Mesenchymal stem cell (in vitro differentiated cells and primary cell): ENCODE data around the gene CSAG3.
"Not testable (repeated sequence)": the region's sequence is repeated elsewhere in the genome, so short reads cannot be mapped to it uniquely, and the experiment has no call there.

Experiments used
- DNase-seq: peaks from one replicate; pipeline ENCODE4 v3.0.0-alpha.2; 2013
- H2AFZ ChIP-seq: one replicate; pipeline ENCODE4 v1.6.1; 2013; ENCODE audit warnings: low read depth, mild to moderate bottlenecking, control low read depth, inconsistent platforms, low read length, moderate library complexity
- H2AK5ac ChIP-seq: 2 replicates; pipeline ENCODE4 v1.6.1; 2013; ENCODE audit warnings: low read length, moderate library complexity, mild to moderate bottlenecking, inconsistent platforms; ENCODE audit not compliant: severe bottlenecking
- H2BK120ac ChIP-seq: one replicate; pipeline ENCODE4 v1.6.1; 2013; ENCODE audit warnings: low read depth, mild to moderate bottlenecking, inconsistent platforms, low read length, moderate library complexity
- H2BK12ac ChIP-seq, 2 experiments: one replicate each; pipeline ENCODE4 v1.6.1; 2013; ENCODE audit warnings: inconsistent platforms in 2 of 2, low read length in 2 of 2, mild to moderate bottlenecking in 2 of 2, moderate library complexity in 2 of 2, control low read depth in 1 of 2
- H2BK15ac ChIP-seq: one replicate; pipeline ENCODE4 v1.6.1; 2013; ENCODE audit warnings: mild to moderate bottlenecking, low read depth, inconsistent platforms; ENCODE audit not compliant: poor library complexity, severe bottlenecking
- H2BK5ac ChIP-seq: 2 replicates; pipeline ENCODE4 v1.6.1; 2013; ENCODE audit warnings: low read depth, mild to moderate bottlenecking, low read length, control low read depth, inconsistent platforms; ENCODE audit not compliant: poor library complexity, severe bottlenecking
- H3K14ac ChIP-seq, 2 experiments: one replicate each; pipeline ENCODE4 v1.6.1; 2013; ENCODE audit warnings: inconsistent platforms in 2 of 2, low read length in 2 of 2, control low read depth in 1 of 2, mild to moderate bottlenecking in 1 of 2, moderate library complexity in 1 of 2
- H3K18ac ChIP-seq, 2 experiments: one replicate each; pipeline ENCODE4 v1.6.1; 2013; ENCODE audit warnings: inconsistent platforms in 2 of 2, low read length in 2 of 2, control low read depth in 1 of 2, low read depth in 1 of 2, mild to moderate bottlenecking in 1 of 2
- H3K23ac ChIP-seq, 2 experiments: one replicate each; pipeline ENCODE4 v1.6.1; 2013; ENCODE audit warnings: inconsistent platforms in 2 of 2, low read length in 2 of 2, mild to moderate bottlenecking in 2 of 2, moderate library complexity in 2 of 2, control low read depth in 1 of 2
- H3K27ac ChIP-seq: 2 replicates; pipeline ENCODE4 v1.5.1; 2013; ENCODE audit warnings: mild to moderate bottlenecking, moderate library complexity, low read length, control low read depth, inconsistent platforms; ENCODE audit not compliant: poor library complexity, severe bottlenecking
- H3K27me3 ChIP-seq, 2 experiments: 2 replicates each; pipeline versions ENCODE4 v1.6.1 to v1.7.0; 2013; ENCODE audit warnings: low read length in 2 of 2, mild to moderate bottlenecking in 2 of 2, moderate library complexity in 2 of 2, control low read depth in 1 of 2, inconsistent platforms in 1 of 2; ENCODE audit not compliant: control insufficient read depth in 1 of 2, insufficient read depth in 1 of 2
- H3K36me3 ChIP-seq, 2 experiments: 2 replicates each; pipeline versions ENCODE4 v1.6.1 to v1.7.0; 2013; ENCODE audit warnings: low read length in 2 of 2, control low read depth in 1 of 2, inconsistent platforms in 1 of 2, low read depth in 1 of 2, mild to moderate bottlenecking in 1 of 2; ENCODE audit not compliant: insufficient read depth in 2 of 2, control insufficient read depth in 1 of 2
- H3K4ac ChIP-seq, 2 experiments: one replicate each; pipeline ENCODE4 v1.6.1; 2013; ENCODE audit warnings: inconsistent platforms in 2 of 2, low read length in 2 of 2, mild to moderate bottlenecking in 2 of 2, moderate library complexity in 2 of 2, control low read depth in 1 of 2, low read depth in 1 of 2
- H3K4me1 ChIP-seq: 2 replicates; pipeline ENCODE4 v1.6.1; 2013; ENCODE audit warnings: low read depth, low read length, control low read depth; ENCODE audit not compliant: control insufficient read depth, insufficient read depth
- H3K4me2 ChIP-seq: 2 replicates; pipeline ENCODE4 v1.6.1; 2013; ENCODE audit warnings: low read length, mild to moderate bottlenecking, inconsistent platforms; ENCODE audit not compliant: poor library complexity, severe bottlenecking
- H3K4me3 ChIP-seq, 2 experiments: 2 replicates each; pipeline versions ENCODE4 v1.5.1 to v1.7.0; 2013; ENCODE audit warnings: low read length in 2 of 2, mild to moderate bottlenecking in 2 of 2, control low read depth in 1 of 2, low read depth in 1 of 2; ENCODE audit not compliant: insufficient read depth in 1 of 2
- H3K79me1 ChIP-seq: replicated peaks from 2 replicates; pipeline ENCODE4 v1.6.1; 2013; ENCODE audit warnings: mild to moderate bottlenecking, control low read depth, low read length, inconsistent platforms; ENCODE audit not compliant: poor library complexity, severe bottlenecking
- H3K9ac ChIP-seq: 2 replicates; pipeline ENCODE4 v1.7.0; 2013; ENCODE audit warnings: mild to moderate bottlenecking, low read length, moderate library complexity
- H3K9me3 ChIP-seq: 2 replicates; pipeline ENCODE4 v1.7.0; 2013; ENCODE audit warnings: mild to moderate bottlenecking, low read length; ENCODE audit not compliant: control insufficient read depth
- H4K8ac ChIP-seq: one replicate; pipeline ENCODE4 v1.6.1; 2013; ENCODE audit warnings: inconsistent platforms, mild to moderate bottlenecking, low read length, moderate library complexity
- H4K91ac ChIP-seq: one replicate; pipeline ENCODE4 v1.6.1; 2013; ENCODE audit warnings: mild to moderate bottlenecking, low read length, inconsistent platforms
- WGBS: methylation state at CpG from one replicate; pipeline ENCODE4 v1.1.7; 2013; ENCODE audit warnings: mixed read lengths; 5-methylcytosine and 5-hydroxymethylcytosine counted together

CSAG3 gene

GRCh38 chrX:152787062-152787461, 28.0 kb downstream of the CSAG3 start:
- not testable (repeated sequence) for H3K23ac ChIP-seq, H3K18ac ChIP-seq, H2BK120ac ChIP-seq, H3K79me1 ChIP-seq, H3K4me2 ChIP-seq, H2BK15ac ChIP-seq, H4K91ac ChIP-seq, H2BK5ac ChIP-seq, H3K4ac ChIP-seq, H4K8ac ChIP-seq, H3K4me1 ChIP-seq, H2AFZ ChIP-seq, H2BK12ac ChIP-seq, H3K14ac ChIP-seq, H3K4me3 ChIP-seq, H3K9ac ChIP-seq, H3K36me3 ChIP-seq, H3K27ac ChIP-seq, H3K9me3 ChIP-seq, H2AK5ac ChIP-seq, DNase-seq, H3K27me3 ChIP-seq
- WGBS = no CpG with 5 or more reads among the region's 3 CpGs

- Histone ChIP-seq H4K8ac (no peak overlapping the region), H3K36me3 (no peaks in the 10 kb centered on the region), H3K4me2 (no peak overlapping the region), H3K9me3 (no peaks in the 10 kb centered on the region), H3K14ac (no peak overlapping the region), H3K4me3 (no peak overlapping the region), H3K27me3 (peaks cover 0 to 45% of the 10 kb centered on the region in 2 experiments), H3K4ac (no peak overlapping the region), H2BK15ac (no peak overlapping the region), H2AFZ (no peak overlapping the region), H2BK120ac (no peak overlapping the region), H2BK12ac (no peak overlapping the region), H2BK5ac (no peak overlapping the region), H3K27ac (no peak overlapping the region), H3K4me1 (no peaks in the 10 kb centered on the region), H3K18ac (no peak overlapping the region), H3K79me1 (no peaks in the 10 kb centered on the region), H2AK5ac (no peak overlapping the region), H3K23ac (no peak overlapping the region), H4K91ac (no peak overlapping the region), H3K9ac (no peak overlapping the region)
- no CpG with 5 or more reads among the region's 1 CpG for WGBS
- DNase-seq = no peak
Observed at GRCh38 chrX:152798945-152799344, 39.9 kb downstream of the CSAG3 start.

GRCh38 chrX:152806035-152806434, 47.0 kb downstream of the CSAG3 start:
- Histone ChIP-seq H3K27ac (no peak overlapping the region), H2BK120ac (no peak overlapping the region), H4K91ac (no peak overlapping the region), H2AFZ (no peak overlapping the region), H3K36me3 (no peaks in the 10 kb centered on the region), H3K4me3 (no peak overlapping the region), H3K4me2 (no peak overlapping the region), H2BK5ac (no peak overlapping the region), H2AK5ac (no peak overlapping the region), H3K18ac (no peak overlapping the region), H2BK12ac (no peak overlapping the region), H3K23ac (no peak overlapping the region), H2BK15ac (no peak overlapping the region), H3K4me1 (no peaks in the 10 kb centered on the region), H3K79me1 (no peaks in the 10 kb centered on the region), H3K27me3 (peaks cover 0 to 50% of the 10 kb centered on the region in 2 experiments), H3K9ac (no peak overlapping the region), H3K4ac (no peak overlapping the region), H3K14ac (no peak overlapping the region), H4K8ac (no peak overlapping the region), H3K9me3 (no peaks in the 10 kb centered on the region)
- no peak for DNase-seq
- WGBS = 81% methylated on average over 4 of the region's 4 CpGs
